T-cell (primary cell): ENCODE results near the gene MUC5B. TPM values are rescaled to one million over a fixed set of nuclear protein-coding genes. Genes with fewer than 3 reads are reported as not detected.

Experiments used
- ATAC-seq, 4 experiments: fragments of 200-7000 bp in 3 of 4; fragments of 150-1000 bp in 1 of 4; cut with Tn5 transposase; replicated peaks in 1 of 4; 1 replicate in 3 of 4; 2 replicates in 1 of 4; pipeline ENCODE4 v1.10.0; 2021; ENCODE audit warnings: moderate library complexity in 3 of 4, mild to moderate bottlenecking in 2 of 4, moderate number of reproducible peaks in 1 of 4
- CTCF ChIA-PET, 2 donors: fragments of 300-600 bp; sonication (Branson Sonifier 250); formaldehyde crosslinking; loops; one replicate each; lab custom pipeline; 2022; ENCODE audit warnings: antibody characterized with exemption in 2 of 2; lab: Charles Lee
- POLR2A ChIA-PET, 2 donors: fragments of 300-600 bp; sonication (Branson Sonifier 250); formaldehyde crosslinking; loops; one replicate each; lab custom pipeline; 2022; ENCODE audit warnings: antibody characterized with exemption in 2 of 2; lab: Charles Lee
- DNase-seq, 35 experiments: peaks; one replicate each; pipeline versions ENCODE4 v3.0.0 to v3.0.0-alpha.2; 2013 to 2023
- H3K27ac ChIP-seq: one replicate; pipeline ENCODE4 v1.5.1; 2013; ENCODE audit warnings: low read length
- H3K27me3 ChIP-seq, 2 experiments: replicated peaks in 1 of 2; 1 replicate in 1 of 2; 2 replicates in 1 of 2; pipeline versions ENCODE4 v1.6.1 to v1.7.0; 2013; ENCODE audit warnings: low read length in 1 of 2, mixed read lengths in 1 of 2; ENCODE audit not compliant: control insufficient read depth in 2 of 2, insufficient read depth in 2 of 2; ENCODE audit errors: extremely low read depth in 1 of 2
- H3K36me3 ChIP-seq, 2 donors: 1 replicate in 1 of 2; 2 replicates in 1 of 2; pipeline versions ENCODE4 v1.6.1 to v1.7.0; 2013; ENCODE audit warnings: low read length in 1 of 2; ENCODE audit not compliant: control insufficient read depth in 2 of 2, insufficient read depth in 1 of 2; ENCODE audit errors: extremely low read depth in 1 of 2
- H3K4me1 ChIP-seq, 2 experiments: 1 replicate in 1 of 2; 2 replicates in 1 of 2; pipeline versions ENCODE4 v1.6.1 to v1.7.0; 2013; ENCODE audit warnings: low read length in 2 of 2, mixed read lengths in 1 of 2; ENCODE audit not compliant: insufficient read depth in 2 of 2, control insufficient read depth in 1 of 2; ENCODE audit errors: extremely low read depth in 1 of 2
- H3K4me3 ChIP-seq, 2 donors: 1 replicate in 1 of 2; 2 replicates in 1 of 2; pipeline versions ENCODE4 v1.5.1 to v1.7.0; 2013; ENCODE audit warnings: mild to moderate bottlenecking in 2 of 2, low read length in 1 of 2, moderate library complexity in 1 of 2; ENCODE audit not compliant: control insufficient read depth in 1 of 2; ENCODE audit errors: extremely low read depth in 1 of 2
- H3K9me3 ChIP-seq: 2 replicates; pipeline ENCODE4 v1.7.0; 2013
- H3K27ac Mint-ChIP-seq, 2 donors: one replicate each; pipeline ENCODE4 v1.8.0; 2020 to 2021; ENCODE audit warnings: mild to moderate bottlenecking in 2 of 2, mixed read lengths in 2 of 2
- H3K27me3 Mint-ChIP-seq, 2 donors: one replicate each; pipeline ENCODE4 v1.8.0; 2021 to 2022; ENCODE audit warnings: mixed read lengths in 2 of 2
- H3K36me3 Mint-ChIP-seq: one replicate; pipeline ENCODE4 v1.8.0; 2021; ENCODE audit warnings: mixed read lengths
- H3K4me1 Mint-ChIP-seq, 3 donors: one replicate each; pipeline ENCODE4 v1.8.0; 2020 to 2022; ENCODE audit warnings: mixed read lengths in 3 of 3, mild to moderate bottlenecking in 1 of 3
- H3K4me3 Mint-ChIP-seq, 3 donors: one replicate each; pipeline ENCODE4 v1.8.0; 2020 to 2022; ENCODE audit warnings: mild to moderate bottlenecking in 3 of 3, mixed read lengths in 3 of 3, moderate library complexity in 3 of 3
- H3K9me3 Mint-ChIP-seq, 3 donors: one replicate each; pipeline ENCODE4 v1.8.0; 2020 to 2022; ENCODE audit warnings: mixed read lengths in 3 of 3
- WGBS: methylation state at CpG from one replicate; pipeline ENCODE4 v1.1.5; 2013; ENCODE audit warnings: missing lambda C conversion rate; ENCODE audit not compliant: insufficient coverage; 5-methylcytosine and 5-hydroxymethylcytosine counted together
- total RNA-seq, 35 experiments: library from RNA in 6 of 35; stranded (reverse) in 6 of 35; fragments of 120-200 nt in 1 of 35; gene quantifications; one replicate each; pipeline versions ENCODE4 v1.2.1 to v1.2.4 and lab custom pipeline; 2013 to 2026

Gene MUC5B
- total RNA-seq, 5 donors from 2014 or later (not counting 1 experiment from before 2014, with no cell fraction given), result 1.8 to 4.0 (median 3.6) TPM; not detected in 2

DNA sequence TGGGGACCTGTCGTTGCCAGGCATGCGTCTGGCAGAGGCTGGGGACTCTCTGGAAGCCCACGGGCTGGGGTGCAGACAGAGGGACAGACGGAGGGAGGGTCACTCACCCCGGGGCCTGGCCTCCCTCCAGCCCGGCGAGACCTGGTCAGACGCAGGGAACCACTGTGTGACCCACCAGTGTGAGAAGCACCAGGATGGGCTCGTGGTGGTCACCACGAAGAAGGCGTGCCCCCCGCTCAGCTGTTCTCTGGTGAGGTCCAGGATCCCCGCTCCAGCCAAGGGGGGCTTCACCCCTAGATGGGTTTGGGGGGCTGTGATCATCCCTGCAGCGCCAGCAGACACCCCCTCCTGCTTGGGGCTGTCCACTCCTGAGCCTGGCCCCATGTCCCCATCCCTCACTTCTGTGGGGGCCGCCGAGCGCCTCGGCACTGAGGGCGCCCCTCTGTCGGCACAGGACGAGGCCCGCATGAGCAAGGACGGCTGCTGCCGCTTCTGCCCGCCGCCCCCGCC, 23.6 kb upstream of the MUC5B start:
- Histone ChIP-seq H3K27ac (no peak overlapping the region), H3K27me3 (peaks cover 0 to 56% of the 10 kb centered on the region in 2 experiments), H3K36me3 (no peaks in the 10 kb centered on the region), H3K4me1 (peaks cover 0 to 7% of the 10 kb centered on the region in 2 experiments), H3K9me3 (no peaks in the 10 kb centered on the region), H3K4me3 (no peak overlapping the region)
- H3K4me3 Mint-ChIP-seq, result no peak overlapping the region
- no peak overlapping the region for H3K27ac Mint-ChIP-seq
- H3K9me3 Mint-ChIP-seq, result no peaks in the 10 kb centered on the region
- ChIA-PET POLR2A (no interaction called here), CTCF (no interaction called here)
- no peaks in the 10 kb centered on the region for H3K36me3 Mint-ChIP-seq
- WGBS, result 71% methylated on average over 26 of the region's 27 CpGs
- no peaks in the 10 kb centered on the region for H3K4me1 Mint-ChIP-seq
- ATAC-seq, result no peak
- H3K27me3 Mint-ChIP-seq, result peaks cover 0 to 1% of the 10 kb centered on the region in 2 donors
- no peak for DNase-seq

DNA sequence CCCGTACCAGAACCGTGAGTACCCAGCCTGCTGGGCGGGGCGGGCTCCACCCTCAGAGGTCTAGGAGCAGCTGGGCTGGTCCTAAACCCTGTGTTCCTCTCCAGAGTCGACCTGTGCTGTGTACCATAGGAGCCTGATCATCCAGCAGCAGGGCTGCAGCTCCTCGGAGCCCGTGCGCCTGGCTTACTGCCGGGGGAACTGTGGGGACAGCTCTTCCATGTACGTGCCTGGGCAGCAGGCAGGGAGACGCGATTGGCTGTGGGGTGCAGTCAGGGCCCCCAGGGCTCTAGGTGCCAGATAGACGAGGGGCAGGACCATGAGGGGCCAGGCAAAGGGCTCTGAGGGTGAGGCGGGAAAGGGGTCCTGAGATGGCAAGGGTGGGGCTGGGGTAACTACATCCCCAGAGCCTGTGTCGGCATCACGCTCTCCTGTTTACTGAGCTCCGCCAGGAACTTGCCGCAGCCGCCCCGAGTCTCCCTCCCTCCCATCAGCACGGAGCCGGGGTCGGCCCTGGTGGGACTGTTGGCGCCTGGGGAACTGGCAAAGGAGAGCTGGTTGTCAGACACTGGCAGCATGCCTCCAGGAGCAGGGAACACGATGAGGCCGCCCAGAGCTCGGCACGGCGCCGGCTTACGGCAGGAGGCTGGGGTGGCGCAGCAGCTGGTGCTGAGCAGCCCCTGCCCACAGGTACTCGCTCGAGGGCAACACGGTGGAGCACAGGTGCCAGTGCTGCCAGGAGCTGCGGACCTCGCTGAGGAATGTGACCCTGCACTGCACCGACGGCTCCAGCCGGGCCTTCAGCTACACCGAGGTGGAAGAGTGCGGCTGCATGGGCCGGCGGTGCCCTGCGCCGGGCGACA, 22.9 kb upstream of the MUC5B start:
- no peak overlapping the region for H3K27ac Mint-ChIP-seq
- peaks cover 0 to 56% of the 10 kb centered on the region in 2 experiments for H3K27me3 ChIP-seq
- H3K9me3 Mint-ChIP-seq, result no peaks in the 10 kb centered on the region
- DNase-seq (no peak), ATAC-seq (no peak)
- no peaks in the 10 kb centered on the region for H3K36me3 ChIP-seq
- no peaks in the 10 kb centered on the region for H3K36me3 Mint-ChIP-seq
- H3K27me3 Mint-ChIP-seq, result peaks cover 0 to 1% of the 10 kb centered on the region in 2 donors
- H3K4me1 ChIP-seq, result peaks cover 0 to 7% of the 10 kb centered on the region in 2 experiments
- no peak overlapping the region for H3K4me3 ChIP-seq
- H3K4me1 Mint-ChIP-seq, result no peaks in the 10 kb centered on the region
- ChIA-PET POLR2A (no interaction called here), CTCF (no interaction called here)
- no peaks in the 10 kb centered on the region for H3K9me3 ChIP-seq
- 79% methylated on average over 32 of the region's 47 CpGs for WGBS
- no peak overlapping the region for H3K4me3 Mint-ChIP-seq
- no peak overlapping the region for H3K27ac ChIP-seq

DNA sequence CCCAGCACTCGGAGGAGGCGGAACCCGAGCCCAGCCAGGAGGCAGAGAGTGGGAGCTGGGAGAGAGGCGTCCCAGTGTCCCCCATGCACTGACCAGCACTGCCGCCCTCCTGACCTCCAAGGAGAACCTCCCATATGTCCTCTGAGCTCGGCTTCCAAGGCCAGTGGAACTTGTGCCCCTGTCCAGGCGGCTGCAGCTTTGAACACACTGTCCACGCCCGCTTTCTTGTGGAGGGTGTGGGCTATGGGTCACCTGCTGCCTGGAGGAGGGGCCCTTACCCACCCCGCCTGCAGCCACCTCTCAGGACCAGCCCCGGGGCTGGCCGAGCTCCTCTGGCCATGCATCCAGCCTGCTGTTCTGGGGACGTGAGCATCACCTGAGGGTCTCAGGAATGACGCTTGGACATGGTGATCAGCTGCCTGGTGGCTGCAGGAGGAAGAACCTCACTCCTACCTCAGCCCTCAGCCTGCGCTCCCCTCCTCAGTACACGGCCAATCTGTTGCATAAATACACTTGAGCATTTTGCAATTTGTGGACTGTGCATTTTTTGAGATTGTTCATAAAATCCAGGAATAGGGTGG, 22.2 kb upstream of the MUC5B start:
- Mint-ChIP-seq H3K9me3 (no peaks in the 10 kb centered on the region), H3K27ac (no peak overlapping the region), H3K27me3 (peaks cover 0 to 1% of the 10 kb centered on the region in 2 donors), H3K4me3 (no peak overlapping the region), H3K4me1 (no peaks in the 10 kb centered on the region), H3K36me3 (no peaks in the 10 kb centered on the region)
- no peaks in the 10 kb centered on the region for H3K9me3 ChIP-seq
- CTCF ChIA-PET, result no interaction called here
- DNase-seq (no peak), ATAC-seq (no peak)
- no peak overlapping the region for H3K4me3 ChIP-seq
- H3K27ac ChIP-seq, result no peak overlapping the region
- peaks cover 0 to 56% of the 10 kb centered on the region in 2 experiments for H3K27me3 ChIP-seq
- POLR2A ChIA-PET, result interaction anchor here in 1 of 2 donors (0.5 kb wide), 1 partner anchor 280 kb away, joined by 3 read pairs; no protein-coding TSS in a partner anchor
- H3K4me1 ChIP-seq, result peaks cover 0 to 7% of the 10 kb centered on the region in 2 experiments
- WGBS, result 70% methylated on average over 7 of the region's 16 CpGs
- no peaks in the 10 kb centered on the region for H3K36me3 ChIP-seq

DNA sequence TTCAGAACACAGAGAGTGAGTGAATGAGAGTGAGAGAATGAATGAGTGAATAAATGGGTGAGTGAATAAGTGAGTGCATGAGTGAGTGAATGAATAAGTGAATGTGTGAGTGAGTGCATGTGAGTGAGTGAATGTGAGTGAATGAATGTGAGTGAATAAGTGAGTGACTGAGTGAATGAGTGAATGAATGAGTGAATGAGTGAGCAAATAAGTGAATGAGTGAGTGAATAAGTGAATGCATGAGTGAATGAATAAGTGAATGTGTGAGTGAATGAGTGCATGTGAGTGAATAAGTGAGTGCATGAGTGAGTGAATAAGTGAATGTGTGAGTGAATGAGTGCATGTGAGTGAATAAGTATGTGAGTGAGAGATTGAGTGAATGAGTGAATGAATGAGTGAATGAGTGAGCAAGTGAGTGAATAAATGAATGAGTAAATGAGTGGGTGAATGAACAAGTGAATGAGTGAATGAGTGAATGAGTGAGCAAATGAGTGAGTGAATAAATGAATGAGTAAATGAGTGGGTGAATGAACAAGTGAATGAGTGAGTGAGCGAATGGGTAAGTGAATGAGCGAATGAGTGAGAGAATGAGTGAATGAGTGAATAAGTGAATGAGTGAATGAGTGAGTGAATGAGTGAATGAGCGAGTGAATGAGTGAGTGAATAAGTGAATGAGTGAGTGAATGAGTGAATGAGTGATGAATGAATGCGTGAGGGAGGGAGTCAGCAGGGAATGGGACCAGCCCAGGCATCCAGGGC, 21.3 kb upstream of the MUC5B start:
- Histone ChIP-seq H3K36me3 (no peaks in the 10 kb centered on the region), H3K9me3 (no peaks in the 10 kb centered on the region), H3K27me3 (peaks cover 0 to 50% of the 10 kb centered on the region in 2 experiments), H3K4me1 (peaks cover 0 to 7% of the 10 kb centered on the region in 2 experiments), H3K27ac (no peak overlapping the region), H3K4me3 (no peak overlapping the region)
- Mint-ChIP-seq H3K27me3 (peaks cover 0 to 1% of the 10 kb centered on the region in 2 donors), H3K9me3 (no peaks in the 10 kb centered on the region), H3K4me3 (no peak overlapping the region), H3K36me3 (no peaks in the 10 kb centered on the region), H3K4me1 (no peaks in the 10 kb centered on the region), H3K27ac (no peak overlapping the region)
- CTCF ChIA-PET, result interaction anchor here in 1 of 2 donors (1.4 kb wide), 1 partner anchor 373 kb away, joined by 3 read pairs; no protein-coding TSS in a partner anchor
- WGBS, result 88% methylated on average over 4 of the region's 4 CpGs
- POLR2A ChIA-PET, result no interaction called here
- no peak for ATAC-seq
- no peak for DNase-seq

DNA sequence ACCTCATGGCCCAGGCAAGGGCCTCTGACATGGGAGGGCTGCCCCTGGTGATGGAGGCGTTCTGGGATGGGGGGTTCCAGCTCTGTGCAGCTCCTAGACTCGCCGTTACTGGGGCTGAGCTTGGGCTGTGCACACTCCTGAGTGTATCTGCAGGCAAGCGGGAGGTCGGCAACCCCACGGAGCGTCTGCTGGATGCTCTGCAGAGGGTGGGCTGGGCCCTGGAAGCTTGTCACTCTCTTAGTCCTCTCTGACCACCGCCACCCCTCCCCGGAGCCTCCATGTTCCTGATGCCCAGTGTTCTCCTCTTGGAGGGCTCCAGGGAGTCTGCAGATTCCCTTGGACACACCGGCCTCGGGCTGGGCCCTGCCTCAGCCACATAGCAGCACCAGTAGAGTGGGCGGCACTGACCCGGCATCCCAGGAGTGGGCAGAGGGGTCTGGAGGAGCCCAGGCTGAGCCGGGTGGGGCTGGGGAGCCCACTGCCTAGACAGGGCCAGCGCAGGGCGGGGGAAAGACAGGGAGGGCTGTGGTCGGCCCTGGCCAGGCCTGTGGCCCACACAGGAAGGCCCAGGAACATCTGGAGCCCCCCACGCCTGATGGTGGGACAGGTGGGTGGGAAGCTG, 20.6 kb upstream of the MUC5B start:
- H3K27me3 ChIP-seq, result peaks cover 0 to 49% of the 10 kb centered on the region in 2 experiments
- no peak overlapping the region for H3K27ac ChIP-seq
- Mint-ChIP-seq H3K9me3 (no peaks in the 10 kb centered on the region), H3K27ac (no peak overlapping the region), H3K4me1 (no peaks in the 10 kb centered on the region), H3K27me3 (no peaks in the 10 kb centered on the region), H3K36me3 (no peaks in the 10 kb centered on the region), H3K4me3 (no peak overlapping the region)
- H3K9me3 ChIP-seq, result no peaks in the 10 kb centered on the region
- WGBS, result 49% methylated on average over 18 of the region's 18 CpGs
- H3K4me1 ChIP-seq, result peaks cover 0 to 7% of the 10 kb centered on the region in 2 experiments
- no peak for DNase-seq
- ChIA-PET CTCF (interaction anchor here (1.1 to 1.4 kb wide), 3 partner anchors 312 to 372 kb away, joined by 3 read pairs; no protein-coding TSS in a partner anchor), POLR2A (no interaction called here)
- no peak overlapping the region for H3K4me3 ChIP-seq
- ATAC-seq, result peak in 1 of 4 experiments; percentile 42
- H3K36me3 ChIP-seq, result no peaks in the 10 kb centered on the region
